GM06990 (cell line): ENCODE measurements around the gene KDM5D.

Experiments used
- DNase-seq: peaks from one replicate; pipeline ENCODE4 v3.0.0-alpha.2; 2011; ENCODE audit not compliant: insufficient read length; ENCODE audit errors: extremely low read depth
- H3K27me3 ChIP-seq: replicated peaks from 2 replicates; pipeline ENCODE4 v1.6.0; 2011; ENCODE audit warnings: low read length; ENCODE audit not compliant: control insufficient read depth, insufficient read depth
- H3K36me3 ChIP-seq: 2 replicates; pipeline ENCODE4 v1.5.1; 2011; ENCODE audit warnings: low read length; ENCODE audit not compliant: control insufficient read depth, insufficient read depth
- H3K4me3 ChIP-seq: replicated peaks from 2 replicates; pipeline ENCODE4 v1.5.1; 2011; ENCODE audit warnings: low read depth, mild to moderate bottlenecking, control low read depth, low read length
- CTCF ChIP-seq: IDR thresholded peaks from 2 replicates; pipeline ENCODE4 v1.5.1; 2011; ENCODE audit warnings: low read length, control low read depth, mild to moderate bottlenecking, inconsistent platforms; ENCODE audit not compliant: insufficient read depth, poor library complexity, severe bottlenecking

KDM5D gene

GRCh38 chrY:19717146-19717545 is 27.4 kb downstream of the KDM5D start:
- Histone ChIP-seq H3K27me3 (no peaks in the 10 kb centered on the region), H3K4me3 (no peak overlapping the region), H3K36me3 (no peaks in the 10 kb centered on the region)
- no peak for TF ChIP-seq CTCF
- DNase-seq: no peak

- Histone ChIP-seq H3K36me3 (no peaks in the 10 kb centered on the region), H3K27me3 (no peaks in the 10 kb centered on the region), H3K4me3 (no peak overlapping the region)
- DNase-seq: no peak
- TF ChIP-seq CTCF: no peak
Observed at GRCh38 chrY:19715226-19715625, 29.3 kb downstream of the KDM5D start.

- no peak for DNase-seq
- Histone ChIP-seq H3K4me3 (no peak overlapping the region), H3K27me3 (no peaks in the 10 kb centered on the region), H3K36me3 (no peaks in the 10 kb centered on the region)
- no peak for TF ChIP-seq CTCF
Observed at GRCh38 chrY:19713430-19713829, 31.1 kb downstream of the KDM5D start.

GRCh38 chrY:19706273-19706672 is 38.3 kb downstream of the KDM5D start:
- Histone ChIP-seq H3K36me3 (no peaks in the 10 kb centered on the region), H3K27me3 (no peaks in the 10 kb centered on the region), H3K4me3 (no peak overlapping the region)
- no peak for DNase-seq
- TF ChIP-seq CTCF: no peak

GRCh38 chrY:19698495-19698894 is 46.0 kb downstream of the KDM5D start:
- no peak for DNase-seq
- no peak overlapping the region for H3K4me3 ChIP-seq
- TF ChIP-seq CTCF: no peak
- H3K36me3 ChIP-seq: no peaks in the 10 kb centered on the region
- H3K27me3 ChIP-seq: no peaks in the 10 kb centered on the region

- no peak for DNase-seq
- Histone ChIP-seq H3K36me3 (no peaks in the 10 kb centered on the region), H3K4me3 (no peak overlapping the region), H3K27me3 (no peaks in the 10 kb centered on the region)
- no peak for TF ChIP-seq CTCF
Observed at GRCh38 chrY:19680821-19681220, 63.7 kb downstream of the KDM5D start.
